HG03469 (cell line): ENCODE data around the gene MAN2B2.

ENCODE experiments used
- ATAC-seq: cut with Tn5 transposase; IDR thresholded peaks from one replicate; pipeline ENCODE4 v1.9.1; 2021; ENCODE audit warnings: mild to moderate bottlenecking, moderate library complexity, moderate number of reproducible peaks; ENCODE audit not compliant: unreplicated experiment

MAN2B2 gene

GRCh38 chr4:6574747-6575502 is at the start of gene MAN2B2:
TSS of gene MAN2B2 (plus strand) at chr4:6575189. CDS start at chr4:6575211, 22 bp downstream.
- ATAC-seq, result peak; percentile 71

GRCh38 chr4:6525474-6525873 is 49.5 kb upstream of the MAN2B2 start:
- no peak for ATAC-seq

- ATAC-seq, result no peak
Measured at GRCh38 chr4:6526156-6526555, 48.8 kb upstream of the MAN2B2 start.

GRCh38 chr4:6526671-6527091 is 48.3 kb upstream of the MAN2B2 start:
- ATAC-seq, result no peak

- no peak for ATAC-seq
Measured at GRCh38 chr4:6527259-6527658, 47.7 kb upstream of the MAN2B2 start.

- ATAC-seq, result no peak
Measured at GRCh38 chr4:6527683-6528595, 47.0 kb upstream of the MAN2B2 start.

- no peak for ATAC-seq
Measured at GRCh38 chr4:6529021-6529420, 46.0 kb upstream of the MAN2B2 start.

- no peak for ATAC-seq
Measured at GRCh38 chr4:6530301-6530700, 44.7 kb upstream of the MAN2B2 start.

- ATAC-seq, result no peak
Measured at GRCh38 chr4:6530964-6531363, 44.0 kb upstream of the MAN2B2 start.

- ATAC-seq, result no peak
Measured at GRCh38 chr4:6532102-6532501, 42.9 kb upstream of the MAN2B2 start.

GRCh38 chr4:6532658-6533057 is 42.3 kb upstream of the MAN2B2 start:
- ATAC-seq, result no peak

GRCh38 chr4:6534050-6534449 is 40.9 kb upstream of the MAN2B2 start:
- no peak for ATAC-seq

GRCh38 chr4:6534618-6535328 is 40.2 kb upstream of the MAN2B2 start:
- ATAC-seq, result no peak

- ATAC-seq, result no peak
Measured at GRCh38 chr4:6535329-6535692, 39.7 kb upstream of the MAN2B2 start.

GRCh38 chr4:6535706-6536105 is 39.3 kb upstream of the MAN2B2 start:
- no peak for ATAC-seq

GRCh38 chr4:6538111-6538510 is 36.9 kb upstream of the MAN2B2 start:
- no peak for ATAC-seq

- no peak for ATAC-seq
Measured at GRCh38 chr4:6538575-6538974, 36.4 kb upstream of the MAN2B2 start.

GRCh38 chr4:6539009-6539764 is 35.8 kb upstream of the MAN2B2 start:
- ATAC-seq, result no peak

GRCh38 chr4:6540879-6541278 is 34.1 kb upstream of the MAN2B2 start:
- ATAC-seq, result no peak

- ATAC-seq, result no peak
Measured at GRCh38 chr4:6541789-6542188, 33.2 kb upstream of the MAN2B2 start.

- ATAC-seq, result no peak
Measured at GRCh38 chr4:6542951-6543350, 32.0 kb upstream of the MAN2B2 start.
